ENCODE measurements around the gene THAP8. TPM values are rescaled to one million over a fixed set of nuclear protein-coding genes. Genes with fewer than 3 reads are reported as not detected.

THAP8 gene
- total RNA-seq, 1 experiment from 2014 or later = 4.0 TPM

GRCh38 chr19:36093146-36093662, 39.1 kb upstream of the THAP8 start:
- no peak overlapping the region for H3K27ac Mint-ChIP-seq (ENCODE audit: low read depth, unreplicated experiment)
- H3K36me3 Mint-ChIP-seq (ENCODE audit: insufficient read depth, unreplicated experiment) = peaks cover 20% of the 10 kb centered on the region
- ChIA-PET POLR2A (interaction anchor here (0.6 kb wide), 1 partner anchor 393 kb away, joined by 3 read pairs; no protein-coding TSS in a partner anchor), CTCF (no interaction called here)
- TF ChIP-seq CTCF (IDR thresholded peaks at IDR 0.05; ENCODE audit: unreplicated experiment) = no peak
- DNase-seq (ENCODE audit: unreplicated experiment) = no peak
- no peaks in the 10 kb centered on the region for H3K9me3 Mint-ChIP-seq (ENCODE audit: unreplicated experiment)
- intact Hi-C loops (cut with micrococcal nuclease) = no loop called here
- BruUV-seq (replicated peaks) = no TSS peak
- H3K27me3 Mint-ChIP-seq (ENCODE audit: insufficient read depth, unreplicated experiment) = no peaks in the 10 kb centered on the region
- no peaks in the 10 kb centered on the region for H3K4me1 Mint-ChIP-seq (ENCODE audit: insufficient read depth, unreplicated experiment)
- no peak overlapping the region for H3K4me3 Mint-ChIP-seq (ENCODE audit: unreplicated experiment)

GRCh38 chr19:36092566-36092965, 38.5 kb upstream of the THAP8 start:
- intact Hi-C loops (cut with micrococcal nuclease) = no loop called here
- ChIA-PET CTCF (interaction anchor here (0.6 kb wide), 1 partner anchor 65 kb away, joined by 3 read pairs; no protein-coding TSS in a partner anchor), POLR2A (no interaction called here)
- Mint-ChIP-seq H3K4me1 (ENCODE audit: insufficient read depth, unreplicated experiment) (no peaks in the 10 kb centered on the region), H3K36me3 (ENCODE audit: insufficient read depth, unreplicated experiment) (peaks cover 20% of the 10 kb centered on the region), H3K27ac (ENCODE audit: low read depth, unreplicated experiment) (no peak overlapping the region), H3K4me3 (ENCODE audit: unreplicated experiment) (no peak overlapping the region), H3K27me3 (ENCODE audit: insufficient read depth, unreplicated experiment) (no peaks in the 10 kb centered on the region), H3K9me3 (ENCODE audit: unreplicated experiment) (no peaks in the 10 kb centered on the region)
- DNase-seq (ENCODE audit: unreplicated experiment) = no peak
- no TSS peak for BruUV-seq (replicated peaks)
- no peak for TF ChIP-seq CTCF (IDR thresholded peaks at IDR 0.05; ENCODE audit: unreplicated experiment)

GRCh38 chr19:36090910-36091695, 37.0 kb upstream of the THAP8 start:
- ChIA-PET POLR2A (interaction anchor here (0.7 kb wide), 1 partner anchor 20 kb away, joined by 3 read pairs; no protein-coding TSS in a partner anchor), CTCF (interaction anchor here (0.7 kb wide), 1 partner anchor 20 kb away, joined by 5 read pairs; no protein-coding TSS in a partner anchor)
- Mint-ChIP-seq H3K4me3 (ENCODE audit: unreplicated experiment) (no peak overlapping the region), H3K36me3 (ENCODE audit: insufficient read depth, unreplicated experiment) (peaks cover 14% of the 10 kb centered on the region), H3K9me3 (ENCODE audit: unreplicated experiment) (no peaks in the 10 kb centered on the region), H3K4me1 (ENCODE audit: insufficient read depth, unreplicated experiment) (no peaks in the 10 kb centered on the region), H3K27ac (ENCODE audit: low read depth, unreplicated experiment) (no peak overlapping the region), H3K27me3 (ENCODE audit: insufficient read depth, unreplicated experiment) (no peaks in the 10 kb centered on the region)
- intact Hi-C loops (cut with micrococcal nuclease) = no loop called here
- TF ChIP-seq CTCF (IDR thresholded peaks at IDR 0.05; ENCODE audit: unreplicated experiment) = no peak
- BruUV-seq (replicated peaks) = no TSS peak
- DNase-seq (ENCODE audit: unreplicated experiment) = no peak

GRCh38 chr19:36089847-36090246, 35.8 kb upstream of the THAP8 start:
- no peak for DNase-seq (ENCODE audit: unreplicated experiment)
- H3K36me3 Mint-ChIP-seq (ENCODE audit: insufficient read depth, unreplicated experiment) = peaks cover 13% of the 10 kb centered on the region
- no peaks in the 10 kb centered on the region for H3K4me1 Mint-ChIP-seq (ENCODE audit: insufficient read depth, unreplicated experiment)
- TF ChIP-seq CTCF (IDR thresholded peaks at IDR 0.05; ENCODE audit: unreplicated experiment) = no peak
- ChIA-PET CTCF (interaction anchor here (0.8 kb wide), 1 partner anchor 36 kb away, joined by 3 read pairs; no protein-coding TSS in a partner anchor), POLR2A (no interaction called here)
- no peaks in the 10 kb centered on the region for H3K9me3 Mint-ChIP-seq (ENCODE audit: unreplicated experiment)
- no peak overlapping the region for H3K27ac Mint-ChIP-seq (ENCODE audit: low read depth, unreplicated experiment)
- H3K4me3 Mint-ChIP-seq (ENCODE audit: unreplicated experiment) = no peak overlapping the region
- BruUV-seq (replicated peaks) = no TSS peak
- H3K27me3 Mint-ChIP-seq (ENCODE audit: insufficient read depth, unreplicated experiment) = no peaks in the 10 kb centered on the region
- intact Hi-C loops (cut with micrococcal nuclease) = no loop called here

Data from MCF 10A (cell line).